Measurements from ENCODE around the gene FAM13C. TPM values are rescaled to one million over a fixed set of nuclear protein-coding genes. Genes with fewer than 3 reads are reported as not detected.

Gene FAM13C
- total RNA-seq, 1 experiment from 2014 or later, result 0.07 TPM

GRCh38 chr10:59257224-59257623 lies 105.1 kb downstream of the FAM13C start:
- H3K9me3 ChIP-seq (ENCODE audit: low read length), result no peaks in the 10 kb centered on the region
- H3K27me3 ChIP-seq (ENCODE audit: low read length), result peaks cover 50% of the 10 kb centered on the region
- H3F3A ChIP-seq (ENCODE audit: low read length, unreplicated experiment), result no peaks in the 10 kb centered on the region
- no TSS peak for BruUV-seq (replicated peaks)
- H3K4me1 ChIP-seq (ENCODE audit: insufficient read depth, low read length), result no peaks in the 10 kb centered on the region
- no peak overlapping the region for H2AFZ ChIP-seq (ENCODE audit: low read length)
- H3K27ac ChIP-seq (ENCODE audit: low read length), result no peak overlapping the region
- no peaks in the 10 kb centered on the region for H3K36me3 ChIP-seq (ENCODE audit: low read depth, low read length)
- intact Hi-C loops (cut with micrococcal nuclease), result no loop called here
- ChIA-PET CTCF (no interaction called here), POLR2A (ENCODE audit: unreplicated experiment) (no interaction called here)
- no peak for DNase-seq
- no peaks in the 10 kb centered on the region for H3K9me2 ChIP-seq (replicated peaks; ENCODE audit: low read length)
- TF ChIP-seq EZH2 (IDR thresholded peaks at IDR 0.05; ENCODE audit: low read length, unreplicated experiment), result no peak
- no peak for TF ChIP-seq CTCF (conservative IDR thresholded peaks at IDR 0.05; ENCODE audit: low read depth, low read length)
- no peak for TF ChIP-seq EZH2phosphoT487 (IDR thresholded peaks at IDR 0.05; ENCODE audit: borderline replicate concordance, low read length)
- no peak for ATAC-seq
- H3K9ac ChIP-seq (ENCODE audit: low read length), result no peak overlapping the region
- H4K20me1 ChIP-seq (ENCODE audit: low read length), result no peaks in the 10 kb centered on the region
- no peak overlapping the region for H3K4me2 ChIP-seq (ENCODE audit: low read length)
- H3K4me3 ChIP-seq (ENCODE audit: low read length), result no peak overlapping the region
- H3K79me2 ChIP-seq (ENCODE audit: low read length), result no peaks in the 10 kb centered on the region

GRCh38 chr10:59255463-59255862 lies 106.9 kb downstream of the FAM13C start:
- Histone ChIP-seq H3K4me1 (ENCODE audit: insufficient read depth, low read length) (no peaks in the 10 kb centered on the region), H3K4me3 (ENCODE audit: low read length) (no peak overlapping the region), H2AFZ (ENCODE audit: low read length) (no peak overlapping the region), H3K9ac (ENCODE audit: low read length) (no peak overlapping the region), H3K4me2 (ENCODE audit: low read length) (no peak overlapping the region), H3F3A (ENCODE audit: low read length, unreplicated experiment) (no peaks in the 10 kb centered on the region), H3K9me2 (replicated peaks; ENCODE audit: low read length) (no peaks in the 10 kb centered on the region), H3K36me3 (ENCODE audit: low read depth, low read length) (no peaks in the 10 kb centered on the region), H3K27ac (ENCODE audit: low read length) (no peak overlapping the region), H3K9me3 (ENCODE audit: low read length) (no peaks in the 10 kb centered on the region), H4K20me1 (ENCODE audit: low read length) (no peaks in the 10 kb centered on the region), H3K79me2 (ENCODE audit: low read length) (no peaks in the 10 kb centered on the region), H3K27me3 (ENCODE audit: low read length) (peaks cover 53% of the 10 kb centered on the region)
- ChIA-PET POLR2A (ENCODE audit: unreplicated experiment) (no interaction called here), CTCF (no interaction called here)
- TF ChIP-seq CTCF (conservative IDR thresholded peaks at IDR 0.05; ENCODE audit: low read depth, low read length) (no peak), EZH2phosphoT487 (IDR thresholded peaks at IDR 0.05; ENCODE audit: borderline replicate concordance, low read length) (no peak), EZH2 (IDR thresholded peaks at IDR 0.05; ENCODE audit: low read length, unreplicated experiment) (no peak)
- DNase-seq, result no peak
- BruUV-seq (replicated peaks), result no TSS peak
- no peak for ATAC-seq
- intact Hi-C loops (cut with micrococcal nuclease), result no loop called here

- TF ChIP-seq EZH2 (IDR thresholded peaks at IDR 0.05; ENCODE audit: low read length, unreplicated experiment) (no peak), CTCF (conservative IDR thresholded peaks at IDR 0.05; ENCODE audit: low read depth, low read length) (no peak), EZH2phosphoT487 (IDR thresholded peaks at IDR 0.05; ENCODE audit: borderline replicate concordance, low read length) (no peak)
- ATAC-seq, result no peak
- POLR2A ChIA-PET (ENCODE audit: unreplicated experiment), result no interaction called here
Observed at GRCh38 chr10:59252491-59252890, 109.9 kb downstream of the FAM13C start.

More at GRCh38 chr10:59252491-59252890, 109.9 kb downstream of the FAM13C start:
- Histone ChIP-seq H3K4me1 (ENCODE audit: insufficient read depth, low read length) (no peaks in the 10 kb centered on the region), H3K4me3 (ENCODE audit: low read length) (no peak overlapping the region), H3K27ac (ENCODE audit: low read length) (no peak overlapping the region), H3K79me2 (ENCODE audit: low read length) (no peaks in the 10 kb centered on the region), H3K36me3 (ENCODE audit: low read depth, low read length) (no peaks in the 10 kb centered on the region), H3K9me3 (ENCODE audit: low read length) (no peaks in the 10 kb centered on the region), H3F3A (ENCODE audit: low read length, unreplicated experiment) (no peaks in the 10 kb centered on the region), H3K4me2 (ENCODE audit: low read length) (no peak overlapping the region), H3K27me3 (ENCODE audit: low read length) (peaks cover 55% of the 10 kb centered on the region), H4K20me1 (ENCODE audit: low read length) (no peaks in the 10 kb centered on the region), H3K9ac (ENCODE audit: low read length) (no peak overlapping the region), H2AFZ (ENCODE audit: low read length) (no peak overlapping the region), H3K9me2 (replicated peaks; ENCODE audit: low read length) (no peaks in the 10 kb centered on the region)
- intact Hi-C loops (cut with micrococcal nuclease), result no loop called here
- DNase-seq, result no peak
- no TSS peak for BruUV-seq (replicated peaks)
- CTCF ChIA-PET, result no interaction called here

Data from PC-3 (cell line).